ENCODE results near the gene PRTG. TPM values are rescaled to one million over a fixed set of nuclear protein-coding genes. Genes with fewer than 3 reads are reported as not detected.

Gene PRTG
- total RNA-seq, 4 donors from 2014 or later, result 1.8 to 6.8 (median 2.9) TPM

GRCh38 chr15:55741833-55742497 is 987 bp downstream of the PRTG start:
- DNase-seq (ENCODE audit: low spot score), result no peak
- no peak for TF ChIP-seq CTCF (IDR thresholded peaks at IDR 0.05)
- ATAC-seq (ENCODE audit: low FRiP score), result peak; percentile 37

- ATAC-seq (ENCODE audit: low FRiP score), result no peak
Measured at GRCh38 chr15:55740981-55741832, 1.7 kb downstream of the PRTG start.

GRCh38 chr15:55740359-55740878 is 2.5 kb downstream of the PRTG start:
- DNase-seq (ENCODE audit: low spot score) (no peak), ATAC-seq (ENCODE audit: low FRiP score) (no peak)
- TF ChIP-seq CTCF (IDR thresholded peaks at IDR 0.05), result no peak

More at GRCh38 chr15:55740981-55741832, 1.7 kb downstream of the PRTG start:
- TF ChIP-seq CTCF (IDR thresholded peaks at IDR 0.05), result no peak
- no peak for DNase-seq (ENCODE audit: low spot score)

GRCh38 chr15:55739641-55740040 is 3.3 kb downstream of the PRTG start:
- no peak for DNase-seq (ENCODE audit: low spot score)
- ATAC-seq (ENCODE audit: low FRiP score), result no peak
- no peak for TF ChIP-seq CTCF (IDR thresholded peaks at IDR 0.05)

- TF ChIP-seq CTCF (IDR thresholded peaks at IDR 0.05), result no peak
- no peak for DNase-seq (ENCODE audit: low spot score)
- no peak for ATAC-seq (ENCODE audit: low FRiP score)
Measured at GRCh38 chr15:55738715-55739114, 4.2 kb downstream of the PRTG start.

GRCh38 chr15:55737373-55737772 is 5.6 kb downstream of the PRTG start:
- DNase-seq (ENCODE audit: low spot score) (no peak), ATAC-seq (ENCODE audit: low FRiP score) (no peak)
- no peak for TF ChIP-seq CTCF (IDR thresholded peaks at IDR 0.05)

Data from omental fat pad (tissue), 4 donors.